ENCODE results near the gene PRICKLE2.

PRICKLE2 gene

GRCh38 chr3:64167351-64167750 lies 57.9 kb downstream of the PRICKLE2 start:
- TF ChIP-seq POLR2AphosphoS5 (IDR thresholded peaks at IDR 0.05; ENCODE audit: low read depth, low read length): no peak
- no peak for TF ChIP-seq REST (IDR thresholded peaks at IDR 0.05; ENCODE audit: insufficient read depth in 1 of 2, low read depth in 2 of 2, low read length in 2 of 2)
- no peak for TF ChIP-seq FOXP2 (optimal IDR thresholded peaks at IDR 0.05; ENCODE audit: borderline replicate concordance, extremely low read depth, extremely low read length, insufficient read depth)
- no peak for TF ChIP-seq SIN3A (IDR thresholded peaks at IDR 0.05; ENCODE audit: borderline replicate concordance, insufficient read depth, low read length)
- TF ChIP-seq TAF1 (IDR thresholded peaks at IDR 0.05; ENCODE audit: borderline replicate concordance, insufficient read depth, low read length): no peak

- TF ChIP-seq TAF1 (IDR thresholded peaks at IDR 0.05; ENCODE audit: borderline replicate concordance, insufficient read depth, low read length) (no peak), SIN3A (IDR thresholded peaks at IDR 0.05; ENCODE audit: borderline replicate concordance, insufficient read depth, low read length) (no peak), FOXP2 (optimal IDR thresholded peaks at IDR 0.05; ENCODE audit: borderline replicate concordance, extremely low read depth, extremely low read length, insufficient read depth) (no peak), POLR2AphosphoS5 (IDR thresholded peaks at IDR 0.05; ENCODE audit: low read depth, low read length) (no peak), REST (IDR thresholded peaks at IDR 0.05; ENCODE audit: insufficient read depth in 1 of 2, low read depth in 2 of 2, low read length in 2 of 2) (no peak)
These were observed 58.6 kb downstream of the PRICKLE2 start for GRCh38 chr3:64166584-64167162.

GRCh38 chr3:64164349-64164748 lies 60.9 kb downstream of the PRICKLE2 start:
- no peak for TF ChIP-seq SIN3A (IDR thresholded peaks at IDR 0.05; ENCODE audit: borderline replicate concordance, insufficient read depth, low read length)
- no peak for TF ChIP-seq POLR2AphosphoS5 (IDR thresholded peaks at IDR 0.05; ENCODE audit: low read depth, low read length)

GRCh38 chr3:64163755-64164148 lies 61.5 kb downstream of the PRICKLE2 start:
- TF ChIP-seq TAF1 (IDR thresholded peaks at IDR 0.05; ENCODE audit: borderline replicate concordance, insufficient read depth, low read length) (no peak), FOXP2 (optimal IDR thresholded peaks at IDR 0.05; ENCODE audit: borderline replicate concordance, extremely low read depth, extremely low read length, insufficient read depth) (no peak), SIN3A (IDR thresholded peaks at IDR 0.05; ENCODE audit: borderline replicate concordance, insufficient read depth, low read length) (no peak), POLR2AphosphoS5 (IDR thresholded peaks at IDR 0.05; ENCODE audit: low read depth, low read length) (no peak), REST (IDR thresholded peaks at IDR 0.05; ENCODE audit: insufficient read depth in 1 of 2, low read depth in 2 of 2, low read length in 2 of 2) (no peak)

GRCh38 chr3:64163019-64163754 lies 62.1 kb downstream of the PRICKLE2 start:
- TF ChIP-seq REST (IDR thresholded peaks at IDR 0.05; ENCODE audit: insufficient read depth in 1 of 2, low read depth in 2 of 2, low read length in 2 of 2): no peak
- no peak for TF ChIP-seq SIN3A (IDR thresholded peaks at IDR 0.05; ENCODE audit: borderline replicate concordance, insufficient read depth, low read length)
- no peak for TF ChIP-seq POLR2AphosphoS5 (IDR thresholded peaks at IDR 0.05; ENCODE audit: low read depth, low read length)
- TF ChIP-seq TAF1 (IDR thresholded peaks at IDR 0.05; ENCODE audit: borderline replicate concordance, insufficient read depth, low read length): no peak
- TF ChIP-seq FOXP2 (optimal IDR thresholded peaks at IDR 0.05; ENCODE audit: borderline replicate concordance, extremely low read depth, extremely low read length, insufficient read depth): no peak

Data from PFSK-1 (cell line).